RWPE2 (cell line): ENCODE data around the gene TAAR6.
"Not testable (repeated sequence)": the region's sequence is repeated elsewhere in the genome, so short reads cannot be mapped to it uniquely, and the experiment has no call there.

ENCODE experiments used
- ATAC-seq: fragments of 200-7000 bp; cut with Tn5 transposase; 3 replicates; pipeline ENCODE4 v1.9.1; 2021; ENCODE audit warnings: low read depth
- DNase-seq: peaks from one replicate; pipeline ENCODE4 v3.0.0-alpha.2; 2020; ENCODE audit warnings: low spot score
- H3K27ac ChIP-seq: fragments of 450-650 bp; 2 replicates; pipeline ENCODE4 v1.5.1; 2017; ENCODE audit warnings: mild to moderate bottlenecking; ENCODE audit not compliant: poor library complexity, severe bottlenecking
- H3K27me3 ChIP-seq: fragments of 250-450 bp; sonication (Bioruptor Pico); 2 replicates; pipeline ENCODE4 v1.5.1; 2021; ENCODE audit warnings: mild to moderate bottlenecking, moderate library complexity; ENCODE audit not compliant: insufficient read depth, poor library complexity, severe bottlenecking
- H3K36me3 ChIP-seq: fragments of 250-450 bp; sonication (Bioruptor Pico); 2 replicates; pipeline ENCODE4 v1.5.1; 2020; ENCODE audit warnings: low read depth, mild to moderate bottlenecking, moderate library complexity
- H3K4me1 ChIP-seq: fragments of 250-450 bp; sonication (Bioruptor Pico); 2 replicates; pipeline ENCODE4 v1.5.1; 2021; ENCODE audit warnings: mild to moderate bottlenecking, moderate library complexity; ENCODE audit not compliant: insufficient read depth, poor library complexity, severe bottlenecking
- H3K4me3 ChIP-seq: fragments of 250-450 bp; sonication (Bioruptor Pico); 2 replicates; pipeline ENCODE4 v1.5.1; 2021; ENCODE audit warnings: mild to moderate bottlenecking, moderate library complexity; ENCODE audit not compliant: severe bottlenecking
- H3K9me3 ChIP-seq: fragments of 250-450 bp; sonication (Bioruptor Pico); 2 replicates; pipeline ENCODE4 v1.5.1; 2021; ENCODE audit warnings: mild to moderate bottlenecking, moderate library complexity; ENCODE audit not compliant: severe bottlenecking
- CTCF ChIP-seq: fragments of 450-650 bp; IDR thresholded peaks from one replicate; pipeline ENCODE4 v1.5.1; 2017; ENCODE audit warnings: mild to moderate bottlenecking, moderate library complexity; ENCODE audit not compliant: poor library complexity, severe bottlenecking

Gene TAAR6

GRCh38 chr6:132544826-132545225 is 25.3 kb upstream of the TAAR6 start:
- no peak overlapping the region for H3K27ac ChIP-seq
- no peaks in the 10 kb centered on the region for H3K4me1 ChIP-seq
- no peaks in the 10 kb centered on the region for H3K36me3 ChIP-seq
- TF ChIP-seq CTCF = no peak
- H3K27me3 ChIP-seq = peaks cover 26% of the 10 kb centered on the region
- no peaks in the 10 kb centered on the region for H3K9me3 ChIP-seq
- no peak for ATAC-seq
- H3K4me3 ChIP-seq = no peak overlapping the region
- no peak for DNase-seq

- Histone ChIP-seq H3K9me3 (no peaks in the 10 kb centered on the region), H3K36me3 (no peaks in the 10 kb centered on the region), H3K27ac (no peak overlapping the region), H3K4me3 (no peak overlapping the region), H3K27me3 (no peaks in the 10 kb centered on the region), H3K4me1 (no peaks in the 10 kb centered on the region)
- DNase-seq (no peak), ATAC-seq (no peak)
- no peak for TF ChIP-seq CTCF
Measured at GRCh38 chr6:132548746-132549463, 21.2 kb upstream of the TAAR6 start.

GRCh38 chr6:132551214-132551613 is 18.9 kb upstream of the TAAR6 start:
- Histone ChIP-seq H3K27me3 (no peaks in the 10 kb centered on the region), H3K27ac (no peak overlapping the region), H3K9me3 (no peaks in the 10 kb centered on the region), H3K4me1 (no peaks in the 10 kb centered on the region), H3K4me3 (no peak overlapping the region), H3K36me3 (no peaks in the 10 kb centered on the region)
- no peak; the same call in 2 of the 3 replicates for ATAC-seq
- no peak for TF ChIP-seq CTCF
- DNase-seq = no peak

GRCh38 chr6:132552372-132552771 is 17.8 kb upstream of the TAAR6 start, which contains the start of gene TAAR8:
Gene TAAR8, plus strand, starts transcription at chr6:132552672. Its CDS starts 21 bp downstream, at chr6:132552693.
- Histone ChIP-seq H3K4me1 (no peaks in the 10 kb centered on the region), H3K27ac (no peak within 1 kb of the TSS), H3K36me3 (no peaks in the 10 kb centered on the region), H3K4me3 (no peak within 1 kb of the TSS), H3K9me3 (no peaks in the 10 kb centered on the region), H3K27me3 (no peaks in the 10 kb centered on the region)
- DNase-seq = no peak
- no peak for TF ChIP-seq CTCF
- ATAC-seq = no peak

GRCh38 chr6:132560087-132560486 is 10.0 kb upstream of the TAAR6 start:
- not testable (repeated sequence) for H3K4me3 ChIP-seq, H3K9me3 ChIP-seq, H3K4me1 ChIP-seq, H3K27me3 ChIP-seq, H3K36me3 ChIP-seq, H3K27ac ChIP-seq, DNase-seq, ATAC-seq
